Cardiac muscle cell (in vitro differentiated cells and primary cell): Measurements from ENCODE around the gene COX6B2. TPM values are rescaled to one million over a fixed set of nuclear protein-coding genes. Genes with fewer than 3 reads are reported as not detected.

Experiments
- DNase-seq, 2 donors: peaks; one replicate each; pipeline versions ENCODE4 v3.0.0 to v3.0.0-alpha.2; 2010 to 2017; ENCODE audit warnings: low read depth in 1 of 2, low spot score in 1 of 2
- H3K27ac ChIP-seq: fragments of 200-600 bp; sonication (generic); 2 replicates; pipeline ENCODE4 v1.5.1; 2016
- H3K27me3 ChIP-seq: fragments of 200-600 bp; sonication (generic); 2 replicates; pipeline ENCODE4 v1.6.0; 2016; ENCODE audit warnings: control low read depth
- H3K36me3 ChIP-seq: fragments of 200-600 bp; sonication (generic); 2 replicates; pipeline ENCODE4 v1.5.1; 2016; ENCODE audit warnings: control low read depth
- H3K4me1 ChIP-seq: fragments of 200-600 bp; sonication (generic); 2 replicates; pipeline ENCODE4 v1.8.1; 2017; ENCODE audit warnings: low read depth, mild to moderate bottlenecking, mixed run types
- H3K4me3 ChIP-seq: fragments of 200-600 bp; sonication (generic); 2 replicates; pipeline ENCODE4 v1.5.1; 2016; ENCODE audit warnings: mild to moderate bottlenecking
- H3K9me3 ChIP-seq: fragments of 200-600 bp; sonication (generic); 2 replicates; pipeline ENCODE4 v1.5.1; 2017; ENCODE audit warnings: low read depth, mild to moderate bottlenecking, control low read depth
- polyA plus RNA-seq: library from polyadenylated mRNA; unstranded; fragments of >200 nt; fragmentation: Nextera tagmentation; extraction: Ambion mirVana; gene quantifications from 2 replicates; pipeline ENCODE4 v1.2.1, GENCODE V29; 2016
- total RNA-seq: library from RNA; depleted of rRNA; stranded (reverse); fragments of >200 nt; gene quantifications from 2 replicates; pipeline ENCODE4 v1.2.3, GENCODE V29; 2016
- TF ChIP-seq, protein P1 (sequence below): IDR thresholded peaks from 2 replicates; pipeline ENCODE4 v1.5.1; 2012; ENCODE audit warnings: low read depth, mild to moderate bottlenecking, low read length

COX6B2 gene
- total and polyA plus RNA-seq, 2 experiments from 2014 or later, result 0.06 TPM; not detected in 1

DNA sequence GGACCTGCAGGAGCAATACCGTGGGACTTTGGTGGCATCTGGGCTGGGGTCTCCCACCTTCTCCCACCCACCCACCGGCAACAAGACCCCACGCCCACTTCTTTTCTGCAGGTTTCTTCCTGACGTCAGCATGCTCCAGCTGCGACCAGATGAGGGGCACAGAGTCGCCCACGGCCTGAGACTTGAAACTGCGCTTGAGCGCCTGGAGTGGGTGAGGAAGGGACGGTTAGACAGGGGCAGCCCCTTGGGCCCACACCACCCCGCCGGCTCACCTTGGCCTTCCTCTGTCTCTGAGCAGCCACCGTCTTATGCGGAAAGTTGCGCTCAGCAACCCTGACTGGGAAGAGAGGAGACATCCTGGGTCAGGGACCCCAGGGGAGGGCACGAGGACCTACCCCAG is 6.4 kb upstream of the COX6B2 start:
- DNase-seq, result no peak
- TF ChIP-seq, protein P1, sequence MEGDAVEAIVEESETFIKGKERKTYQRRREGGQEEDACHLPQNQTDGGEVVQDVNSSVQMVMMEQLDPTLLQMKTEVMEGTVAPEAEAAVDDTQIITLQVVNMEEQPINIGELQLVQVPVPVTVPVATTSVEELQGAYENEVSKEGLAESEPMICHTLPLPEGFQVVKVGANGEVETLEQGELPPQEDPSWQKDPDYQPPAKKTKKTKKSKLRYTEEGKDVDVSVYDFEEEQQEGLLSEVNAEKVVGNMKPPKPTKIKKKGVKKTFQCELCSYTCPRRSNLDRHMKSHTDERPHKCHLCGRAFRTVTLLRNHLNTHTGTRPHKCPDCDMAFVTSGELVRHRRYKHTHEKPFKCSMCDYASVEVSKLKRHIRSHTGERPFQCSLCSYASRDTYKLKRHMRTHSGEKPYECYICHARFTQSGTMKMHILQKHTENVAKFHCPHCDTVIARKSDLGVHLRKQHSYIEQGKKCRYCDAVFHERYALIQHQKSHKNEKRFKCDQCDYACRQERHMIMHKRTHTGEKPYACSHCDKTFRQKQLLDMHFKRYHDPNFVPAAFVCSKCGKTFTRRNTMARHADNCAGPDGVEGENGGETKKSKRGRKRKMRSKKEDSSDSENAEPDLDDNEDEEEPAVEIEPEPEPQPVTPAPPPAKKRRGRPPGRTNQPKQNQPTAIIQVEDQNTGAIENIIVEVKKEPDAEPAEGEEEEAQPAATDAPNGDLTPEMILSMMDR, result no peak

DNA sequence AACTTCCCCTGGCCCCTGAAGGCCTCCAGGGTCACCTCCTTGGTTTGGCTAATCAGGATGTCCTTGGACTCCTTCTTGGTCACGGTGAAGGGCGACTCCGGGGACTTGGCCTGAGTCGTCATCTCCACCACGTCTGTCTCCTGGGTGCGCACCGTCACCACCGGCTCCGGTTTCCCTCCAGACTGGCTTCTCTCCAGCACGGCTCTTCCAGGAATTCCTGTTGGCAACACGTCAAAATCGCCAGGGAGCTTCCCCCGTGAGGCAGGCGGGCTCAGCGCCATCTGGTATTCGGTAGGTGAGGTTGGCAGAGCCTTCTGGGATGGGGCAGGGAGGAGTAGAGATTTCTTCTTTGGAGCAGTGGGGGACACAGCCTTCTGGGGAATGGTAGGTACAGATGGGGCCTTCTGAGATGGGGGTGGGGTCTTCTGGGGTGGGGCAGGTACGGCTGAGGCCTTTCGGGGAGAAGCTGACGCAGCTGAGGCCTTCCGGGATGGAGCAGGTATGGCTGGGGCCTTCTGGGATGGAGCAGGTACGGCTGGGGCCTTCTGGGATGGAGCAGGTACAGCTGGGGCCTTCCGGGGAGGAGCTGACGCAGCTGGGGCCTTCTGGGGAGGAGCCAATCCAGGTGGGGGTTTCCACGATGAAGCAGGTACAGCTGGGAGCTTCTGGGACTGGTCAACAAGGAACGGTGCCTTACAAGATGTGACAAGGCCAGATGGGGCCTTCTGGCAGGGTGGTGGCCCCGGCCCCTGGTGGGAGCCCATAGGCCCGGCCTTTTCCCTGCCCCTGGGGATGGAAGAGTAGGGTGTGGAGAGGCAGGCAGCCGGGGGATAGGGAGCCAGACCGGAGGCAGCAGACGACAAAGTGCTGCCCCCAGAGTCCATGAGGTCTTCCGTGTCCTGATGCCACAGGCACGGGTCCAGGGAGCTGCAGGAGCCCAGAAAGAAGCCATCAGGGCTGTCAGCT is 4.7 kb upstream of the COX6B2 start:
- peaks cover 33% of the 10 kb centered on the region for H3K27me3 ChIP-seq
- no peak overlapping the region for H3K4me3 ChIP-seq
- no peaks in the 10 kb centered on the region for H3K36me3 ChIP-seq
- TF ChIP-seq, protein P1, result no peak
- no peak overlapping the region for H3K27ac ChIP-seq
- no peaks in the 10 kb centered on the region for H3K9me3 ChIP-seq
- no peak for DNase-seq
- H3K4me1 ChIP-seq, result no peaks in the 10 kb centered on the region

More for the DNA sequence above, 6.4 kb upstream of the COX6B2 start:
- peaks cover 16% of the 10 kb centered on the region for H3K27me3 ChIP-seq
- H3K4me3 ChIP-seq, result no peak overlapping the region
- H3K4me1 ChIP-seq, result no peaks in the 10 kb centered on the region
- no peak overlapping the region for H3K27ac ChIP-seq
- H3K9me3 ChIP-seq, result no peaks in the 10 kb centered on the region
- no peaks in the 10 kb centered on the region for H3K36me3 ChIP-seq

DNA sequence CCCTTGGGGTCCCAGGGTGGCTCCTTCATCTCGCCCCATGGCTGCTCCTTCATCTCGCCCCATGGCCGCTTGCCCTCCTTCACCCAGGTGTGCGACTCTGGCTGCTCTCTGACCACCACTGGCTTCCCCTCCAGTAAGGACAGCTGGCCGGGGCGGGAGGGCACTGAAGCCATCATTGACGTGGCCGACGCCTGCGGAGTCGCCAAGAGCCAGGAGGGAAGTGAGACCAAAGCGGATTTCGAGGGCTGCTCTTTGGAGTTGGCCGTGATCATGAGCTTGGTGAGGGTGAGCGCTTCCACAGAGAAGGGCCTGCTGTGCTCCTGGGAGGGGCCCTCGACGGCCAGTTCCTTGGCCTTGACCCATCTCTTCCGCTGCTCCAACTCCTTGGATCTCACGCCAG is 4.0 kb upstream of the COX6B2 start:
- no peaks in the 10 kb centered on the region for H3K36me3 ChIP-seq
- peaks cover 40% of the 10 kb centered on the region for H3K27me3 ChIP-seq
- H3K4me1 ChIP-seq, result no peaks in the 10 kb centered on the region
- TF ChIP-seq, protein P1, result no peak
- no peak overlapping the region for H3K27ac ChIP-seq
- no peak for DNase-seq
- H3K9me3 ChIP-seq, result no peaks in the 10 kb centered on the region
- no peak overlapping the region for H3K4me3 ChIP-seq

DNA sequence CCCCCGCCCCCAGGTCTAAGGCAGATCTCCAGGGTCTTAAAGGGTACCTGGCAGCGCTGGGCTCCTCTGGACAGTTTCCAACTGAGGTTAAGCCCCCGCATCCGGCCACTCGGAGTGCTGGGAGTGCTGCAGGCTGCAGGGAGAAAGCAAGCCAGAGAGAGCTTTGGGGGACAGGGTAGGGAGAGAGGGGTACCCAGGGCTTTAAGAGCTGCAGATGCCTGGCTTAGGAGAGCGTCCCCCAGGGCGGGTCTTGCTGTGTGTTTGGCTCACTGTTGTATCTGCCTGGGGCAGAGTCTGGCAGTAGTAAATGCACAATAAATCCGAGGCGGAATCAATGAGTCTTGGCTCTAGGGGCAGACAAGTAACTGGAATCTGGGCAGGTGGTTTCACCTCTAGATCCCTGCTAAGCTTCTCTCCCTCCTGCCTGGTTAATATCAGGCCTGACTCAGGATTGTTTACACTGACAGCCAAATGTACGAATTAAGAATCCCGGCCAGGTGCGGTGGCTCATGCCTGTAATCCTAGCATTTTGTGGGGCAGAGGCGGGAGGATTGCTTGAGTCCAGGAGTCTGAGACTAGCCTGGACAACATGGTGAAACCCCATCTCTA is 798 bp upstream of the COX6B2 start:
- Histone ChIP-seq H3K4me1 (no peaks in the 10 kb centered on the region), H3K4me3 (no peak overlapping the region), H3K27ac (no peak overlapping the region), H3K36me3 (no peaks in the 10 kb centered on the region), H3K9me3 (no peaks in the 10 kb centered on the region), H3K27me3 (peaks cover 62% of the 10 kb centered on the region)
- no peak for DNase-seq
- TF ChIP-seq, protein P1, result no peak

DNA sequence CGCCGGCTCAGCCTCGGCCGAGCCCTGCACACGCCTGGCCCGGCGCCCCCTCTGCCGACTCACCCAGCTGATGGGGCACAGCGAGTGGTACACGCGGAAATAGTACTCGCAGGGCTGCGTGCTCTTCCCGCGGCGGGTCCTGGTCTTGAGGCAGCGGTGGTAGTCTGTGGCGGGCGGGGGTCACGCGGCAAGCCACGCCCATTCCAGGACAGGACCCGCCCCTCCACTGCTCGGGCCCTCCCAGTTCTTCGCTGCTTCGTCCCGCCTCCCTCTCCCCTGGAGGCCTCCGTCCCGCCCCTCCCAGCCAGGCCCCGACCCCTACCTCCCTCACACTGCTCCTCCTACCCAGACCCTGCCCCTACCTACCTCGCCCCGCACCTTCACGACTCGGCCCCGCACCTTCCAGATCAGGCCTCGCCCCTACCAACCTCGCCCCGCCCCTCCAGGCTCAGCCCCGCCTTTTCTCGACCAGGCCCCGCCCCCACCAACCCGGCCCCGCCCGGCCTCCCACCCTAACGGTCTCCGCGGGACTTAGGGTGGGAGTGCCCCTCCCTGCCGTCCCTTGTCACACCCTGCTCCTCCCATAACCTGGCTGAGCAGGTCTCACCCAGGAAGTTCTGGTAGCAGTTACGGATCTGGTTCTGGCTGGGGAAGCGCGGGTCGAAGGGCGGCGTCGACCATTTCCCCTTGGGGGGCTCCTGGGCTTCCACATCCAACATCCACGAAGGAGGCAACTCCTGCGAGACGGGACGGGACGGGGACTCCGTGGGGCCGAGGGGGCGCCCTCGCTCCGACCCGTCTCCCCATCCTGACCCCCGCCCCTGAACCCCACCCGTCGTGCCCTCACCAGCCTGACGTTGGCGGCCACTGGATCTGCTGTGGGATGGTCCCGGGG is 469 bp downstream of the COX6B2 start:
- H3K9me3 ChIP-seq, result no peaks in the 10 kb centered on the region
- peak; percentile 68 to 71 for DNase-seq
- H3K27ac ChIP-seq, result no peak overlapping the region
- TF ChIP-seq, protein P1, result no peak
- no peaks in the 10 kb centered on the region for H3K36me3 ChIP-seq
- no peaks in the 10 kb centered on the region for H3K4me1 ChIP-seq
- H3K27me3 ChIP-seq, result peaks cover 62% of the 10 kb centered on the region
- H3K4me3 ChIP-seq, result peak overlapping the region; percentile 30
